Measurements from ENCODE around the gene GUCY1A2. TPM values are rescaled to one million over a fixed set of nuclear protein-coding genes. Genes with fewer than 3 reads are reported as not detected.
A peak's percentile ranks its signal among the peaks of the same experiment; 100 is the strongest.

Gene GUCY1A2
- total RNA-seq, 4 donors from 2014 or later, result 2.9 to 8.6 (median 6.4) TPM

GRCh38 chr11:106728859-106729258 lies 289.4 kb downstream of the GUCY1A2 start:
- Histone ChIP-seq H3K27me3 (no peaks in the 10 kb centered on the region), H3K4me3 (no peak overlapping the region), H3K36me3 (no peaks in the 10 kb centered on the region), H3K27ac (no peak overlapping the region), H3K4me1 (no peaks in the 10 kb centered on the region), H3K9me3 (no peaks in the 10 kb centered on the region)
- in situ Hi-C loops (cut with MboI; ENCODE audit: low sequenced_read_pairs in 4 of 4), result no loop called here
- no peak for ATAC-seq
- TF ChIP-seq CTCF (IDR thresholded peaks at IDR 0.05 in 4 of 5, conservative IDR thresholded peaks at IDR 0.05 in 1 of 5) (no peak), POLR2A (IDR thresholded peaks at IDR 0.05) (no peak)
- no peak for DNase-seq
- intact Hi-C loops (cut with DNase I; ENCODE audit: low total_unique reads), result no loop called here

- H3K4me1 ChIP-seq, result no peaks in the 10 kb centered on the region
- H3K27me3 ChIP-seq, result no peaks in the 10 kb centered on the region
- DNase-seq (no peak), ATAC-seq (no peak)
- no peak overlapping the region for H3K27ac ChIP-seq
- H3K4me3 ChIP-seq, result no peak overlapping the region
- intact Hi-C loops (cut with DNase I; ENCODE audit: low total_unique reads) (no loop called here), in situ Hi-C loops (cut with MboI; ENCODE audit: low sequenced_read_pairs in 4 of 4) (no loop called here)
- H3K9me3 ChIP-seq, result no peaks in the 10 kb centered on the region
- no peaks in the 10 kb centered on the region for H3K36me3 ChIP-seq
- TF ChIP-seq CTCF (IDR thresholded peaks at IDR 0.05 in 4 of 5, conservative IDR thresholded peaks at IDR 0.05 in 1 of 5) (no peak), POLR2A (IDR thresholded peaks at IDR 0.05) (no peak)
Measured at GRCh38 chr11:106728379-106728778, 289.9 kb downstream of the GUCY1A2 start.

- TF ChIP-seq CTCF (IDR thresholded peaks at IDR 0.05 in 4 of 5, conservative IDR thresholded peaks at IDR 0.05 in 1 of 5), result no peak
- TF ChIP-seq POLR2A (IDR thresholded peaks at IDR 0.05), result no peak
- in situ Hi-C loops (cut with MboI; ENCODE audit: low sequenced_read_pairs in 4 of 4), result no loop called here
- Histone ChIP-seq H3K27me3 (no peaks in the 10 kb centered on the region), H3K4me3 (no peak overlapping the region), H3K27ac (no peak overlapping the region), H3K36me3 (no peaks in the 10 kb centered on the region), H3K9me3 (no peaks in the 10 kb centered on the region), H3K4me1 (no peaks in the 10 kb centered on the region)
- DNase-seq (no peak), ATAC-seq (no peak)
- intact Hi-C loops (cut with DNase I; ENCODE audit: low total_unique reads), result no loop called here
Measured at GRCh38 chr11:106727256-106727655, 291.0 kb downstream of the GUCY1A2 start.

GRCh38 chr11:106724293-106724892 lies 293.9 kb downstream of the GUCY1A2 start:
- H3K9me3 ChIP-seq, result no peaks in the 10 kb centered on the region
- no peaks in the 10 kb centered on the region for H3K27me3 ChIP-seq
- H3K4me3 ChIP-seq, result no peak overlapping the region
- intact Hi-C loops (cut with DNase I; ENCODE audit: low total_unique reads), result no loop called here
- DNase-seq, result no peak
- H3K4me1 ChIP-seq, result no peaks in the 10 kb centered on the region
- peak in 1 of 2 donors; percentile 33 for ATAC-seq
- no peaks in the 10 kb centered on the region for H3K36me3 ChIP-seq
- H3K27ac ChIP-seq, result no peak overlapping the region
- TF ChIP-seq POLR2A (IDR thresholded peaks at IDR 0.05) (no peak), CTCF (IDR thresholded peaks at IDR 0.05 in 4 of 5, conservative IDR thresholded peaks at IDR 0.05 in 1 of 5) (no peak)
- in situ Hi-C loops (cut with MboI; ENCODE audit: low sequenced_read_pairs in 4 of 4), result loop anchor here in 1 of 4 donors (25.0 kb wide), 1 partner anchor 313 kb away; no protein-coding TSS in a partner anchor

GRCh38 chr11:106723071-106723470 lies 295.2 kb downstream of the GUCY1A2 start:
- in situ Hi-C loops (cut with MboI; ENCODE audit: low sequenced_read_pairs in 4 of 4) (loop anchor here in 1 of 4 donors (25.0 kb wide), 1 partner anchor 314 kb away; no protein-coding TSS in a partner anchor), intact Hi-C loops (cut with DNase I; ENCODE audit: low total_unique reads) (no loop called here)
- Histone ChIP-seq H3K4me3 (no peak overlapping the region), H3K27ac (no peak overlapping the region), H3K36me3 (no peaks in the 10 kb centered on the region), H3K4me1 (no peaks in the 10 kb centered on the region), H3K27me3 (no peaks in the 10 kb centered on the region), H3K9me3 (no peaks in the 10 kb centered on the region)
- DNase-seq (no peak), ATAC-seq (no peak)
- TF ChIP-seq POLR2A (IDR thresholded peaks at IDR 0.05) (no peak), CTCF (IDR thresholded peaks at IDR 0.05 in 4 of 5, conservative IDR thresholded peaks at IDR 0.05 in 1 of 5) (no peak)
